Posterior vena cava (tissue), 2 donors: ENCODE data around the gene GLB1L. TPM values are rescaled to one million over a fixed set of nuclear protein-coding genes. Genes with fewer than 3 reads are reported as not detected.

Experiments
- DNase-seq: peaks from one replicate; pipeline ENCODE4 v3.0.0-alpha.2; 2020; ENCODE audit warnings: low spot score
- intact Hi-C, 2 donors: fragments of 100-400 bp; cut with DNase I; formaldehyde crosslinking; loops; one replicate each; pipeline versions ENCODE4 v1.14.1 to v1.14.2; 2022 to 2023
- microRNA-seq, 2 donors: library from miRNA; unstranded; fragments of <30 nt; microRNA quantifications; one replicate each; pipeline ENCODE4 v1.2.0, GENCODE V29; 2020 to 2021; ENCODE audit warnings: borderline microRNAs expressed in 2 of 2
- total RNA-seq, 2 donors: library from RNA; stranded (reverse); fragmentation: NEBNext Ultra II Directional; extraction: Animal tissue kit (Norgen Biotek cat#: 25700); gene quantifications; one replicate each; pipeline ENCODE4 v1.2.1, GENCODE V29; 2021
- donor health status: DM: yes; HTN: yes; CAD: no.
- donor health status: DM: yes; HTN: yes; CAD: no.

The GLB1L gene
- total RNA-seq, 2 donors from 2014 or later: 5.3 to 7.5 TPM

GRCh38 chr2:219197388-219197787, 47.9 kb downstream of the GLB1L start:
- no peak for DNase-seq
- intact Hi-C loops: no loop called here

- intact Hi-C loops: no loop called here
- DNase-seq: no peak
Observed at GRCh38 chr2:219186754-219187456, 58.3 kb downstream of the GLB1L start.

Small RNAs within 50 kb of the gene (microRNA-seq; reads per million reads assigned to microRNA genes)
- gene MIR153-1: 0 to 0.26 reads per million in 2 donors

Other genes with a start within 250 kb of the GLB1L start
- not detected for gene CFAP65, start 203.9 kb downstream of the GLB1L start, total RNA-seq
- gene IHH, start 184.5 kb downstream of the GLB1L start, total RNA-seq: not detected
- 10 to 100 TPM in 1 of 2 donors, 1 to 10 TPM in 1; 8.9 to 11.6 TPM for gene NHEJ1, start 84.6 kb downstream of the GLB1L start, total RNA-seq
- 1 to 10 TPM in 1 of 2 donors, under 1 TPM in 1; 0.71 to 2.1 TPM for gene SLC23A3, start 75.4 kb downstream of the GLB1L start, total RNA-seq
- gene CNPPD1, start 68.5 kb downstream of the GLB1L start, total RNA-seq: 10 to 100 TPM; 46.7 to 49.2 TPM
- gene RETREG2, start 67.2 kb downstream of the GLB1L start, total RNA-seq: 10 to 100 TPM; 54.4 to 56.8 TPM
- gene ZFAND2B, start 38.7 kb downstream of the GLB1L start, total RNA-seq: 10 to 100 TPM; 33.8 to 34.7 TPM
- 10 to 100 TPM; 16.0 to 24.2 TPM for gene ABCB6, start 26.5 kb downstream of the GLB1L start, total RNA-seq
- gene ATG9A, start 15.8 kb downstream of the GLB1L start, total RNA-seq: 10 to 100 TPM; 28.5 to 38.5 TPM
- 10 to 100 TPM; 11.5 to 24.2 TPM for gene ANKZF1, start 15.6 kb downstream of the GLB1L start, total RNA-seq
- gene STK16, start within 50 bp of the GLB1L start, total RNA-seq: 10 to 100 TPM; 15.8 to 16.5 TPM
- not detected for gene TUBA4B, start 7.8 kb upstream of the GLB1L start, total RNA-seq
- gene TUBA4A, start 8.5 kb upstream of the GLB1L start, total RNA-seq: 10 to 100 TPM; 25.6 to 25.9 TPM
- gene DNAJB2, start 33.9 kb upstream of the GLB1L start, total RNA-seq: 10 to 100 TPM; 42.0 to 45.7 TPM
- not detected for gene PTPRN, start 64.0 kb upstream of the GLB1L start, total RNA-seq
- not detected for gene RESP18, start 87.3 kb upstream of the GLB1L start, total RNA-seq
- gene DNPEP, start 142.5 kb upstream of the GLB1L start, total RNA-seq: 10 to 100 TPM; 41.9 to 44.0 TPM
- 1,000 to 10,000 TPM; 6,561 to 7,652 TPM for gene DES, start 172.9 kb upstream of the GLB1L start, total RNA-seq
- gene SPEG, start 189.4 kb upstream of the GLB1L start, total RNA-seq: 100 to 1,000 TPM; 175 to 217 TPM